ENCODE results near the gene KCTD20. TPM values are rescaled to one million over a fixed set of nuclear protein-coding genes. Genes with fewer than 3 reads are reported as not detected.

Gene KCTD20
- polyA plus RNA-seq, 1 donor (not counting 4 experiments of a cell fraction or from before 2014, with no cell fraction given), result 31.8 TPM

DNA sequence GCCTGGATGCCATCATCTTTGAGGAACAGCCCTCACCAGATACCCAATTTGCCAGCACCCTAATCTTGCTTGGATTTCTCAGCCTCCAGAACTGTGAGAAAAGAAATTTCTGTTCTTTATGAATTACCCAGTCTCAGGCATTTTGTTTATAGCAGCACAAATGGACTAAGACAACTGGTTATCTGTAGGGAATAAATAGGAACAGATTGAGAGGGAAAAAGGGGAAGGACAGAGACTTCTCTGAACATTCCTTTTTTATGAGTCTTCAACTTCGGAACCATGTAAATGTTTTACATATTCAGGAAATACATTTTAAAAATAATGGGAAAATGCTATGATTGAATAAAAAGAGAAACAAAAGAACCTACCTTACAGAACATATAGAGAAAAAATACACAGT is 20.9 kb downstream of the KCTD20 start:
- Histone ChIP-seq H3K27me3 (ENCODE audit: control insufficient read depth, extremely low read depth, insufficient read depth, low read length) (no peaks in the 10 kb centered on the region), H3K9me3 (ENCODE audit: control insufficient read depth, low read depth, low read length) (no peaks in the 10 kb centered on the region), H3K27ac (ENCODE audit: control insufficient read depth, insufficient read depth, low read length) (no peak overlapping the region), H3K9ac (ENCODE audit: control insufficient read depth, extremely low read depth, insufficient read depth, low read length) (no peak overlapping the region), H3K79me2 (ENCODE audit: control insufficient read depth, insufficient read depth, low read length) (peaks cover 35% of the 10 kb centered on the region), H4K20me1 (ENCODE audit: control insufficient read depth, extremely low read depth, insufficient read depth, low read length) (no peaks in the 10 kb centered on the region), H3K4me3 (ENCODE audit: control insufficient read depth in 2 of 3, extremely low read depth in 1 of 3, insufficient read depth in 2 of 3, low read depth in 1 of 3, low read length in 3 of 3) (no peak overlapping the region), H3K36me3 (ENCODE audit: control insufficient read depth in 2 of 2, extremely low read depth in 1 of 2, insufficient read depth in 2 of 2, low read length in 2 of 2) (no peaks in the 10 kb centered on the region), H2AFZ (ENCODE audit: control insufficient read depth, low read length) (no peak overlapping the region), H3K4me1 (ENCODE audit: control insufficient read depth, extremely low read depth, insufficient read depth, low read length) (no peaks in the 10 kb centered on the region), H3K9me1 (ENCODE audit: control insufficient read depth, extremely low read depth, insufficient read depth, low read length) (peaks cover 2% of the 10 kb centered on the region), H3K4me2 (ENCODE audit: control insufficient read depth, extremely low read depth, insufficient read depth, low read depth, low read length) (no peak overlapping the region)
- dilution Hi-C loops (cut with MboI; ENCODE audit: extremely low pct_ligation_motif_present, low sequenced_read_pairs), result no loop called here
- no peak for DNase-seq (ENCODE audit: low read depth, low spot score)
- FAIRE-seq, result no peak
- TF ChIP-seq, protein P1, sequence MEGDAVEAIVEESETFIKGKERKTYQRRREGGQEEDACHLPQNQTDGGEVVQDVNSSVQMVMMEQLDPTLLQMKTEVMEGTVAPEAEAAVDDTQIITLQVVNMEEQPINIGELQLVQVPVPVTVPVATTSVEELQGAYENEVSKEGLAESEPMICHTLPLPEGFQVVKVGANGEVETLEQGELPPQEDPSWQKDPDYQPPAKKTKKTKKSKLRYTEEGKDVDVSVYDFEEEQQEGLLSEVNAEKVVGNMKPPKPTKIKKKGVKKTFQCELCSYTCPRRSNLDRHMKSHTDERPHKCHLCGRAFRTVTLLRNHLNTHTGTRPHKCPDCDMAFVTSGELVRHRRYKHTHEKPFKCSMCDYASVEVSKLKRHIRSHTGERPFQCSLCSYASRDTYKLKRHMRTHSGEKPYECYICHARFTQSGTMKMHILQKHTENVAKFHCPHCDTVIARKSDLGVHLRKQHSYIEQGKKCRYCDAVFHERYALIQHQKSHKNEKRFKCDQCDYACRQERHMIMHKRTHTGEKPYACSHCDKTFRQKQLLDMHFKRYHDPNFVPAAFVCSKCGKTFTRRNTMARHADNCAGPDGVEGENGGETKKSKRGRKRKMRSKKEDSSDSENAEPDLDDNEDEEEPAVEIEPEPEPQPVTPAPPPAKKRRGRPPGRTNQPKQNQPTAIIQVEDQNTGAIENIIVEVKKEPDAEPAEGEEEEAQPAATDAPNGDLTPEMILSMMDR (optimal IDR thresholded peaks at IDR 0.05 in 1 of 3, IDR thresholded peaks at IDR 0.05 in 1 of 3, conservative IDR thresholded peaks at IDR 0.05 in 1 of 3; ENCODE audit: extremely low read depth in 1 of 3, insufficient read depth in 2 of 3, low read length in 3 of 3), result no peak
- TF ChIP-seq EZH2 (IDR thresholded peaks at IDR 0.05; ENCODE audit: low read length), result no peak

DNA sequence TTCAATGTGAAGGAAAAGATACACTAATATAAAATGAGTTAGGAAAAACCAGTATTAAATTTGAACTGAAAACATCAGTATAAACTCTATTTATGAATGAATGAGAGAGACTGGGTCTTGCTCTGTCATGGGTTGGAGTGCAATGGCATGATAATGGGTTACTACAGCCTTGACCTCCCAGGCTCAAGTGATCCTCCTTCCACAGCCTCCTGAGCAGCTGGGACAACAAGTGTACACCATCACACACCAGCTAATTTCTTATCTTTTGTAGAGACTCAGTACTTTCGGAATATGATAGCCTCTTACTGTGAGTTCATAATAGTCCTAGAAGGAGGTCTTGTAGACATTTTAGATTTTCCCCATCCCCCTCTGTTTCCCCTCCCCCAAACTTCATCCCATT is 21.4 kb downstream of the KCTD20 start:
- no peak overlapping the region for H3K27ac ChIP-seq (ENCODE audit: control insufficient read depth, insufficient read depth, low read length)
- H3K9me3 ChIP-seq (ENCODE audit: control insufficient read depth, low read depth, low read length), result no peaks in the 10 kb centered on the region
- TF ChIP-seq EZH2 (IDR thresholded peaks at IDR 0.05; ENCODE audit: low read length), result no peak
- TF ChIP-seq, protein P1 (optimal IDR thresholded peaks at IDR 0.05 in 1 of 3, IDR thresholded peaks at IDR 0.05 in 1 of 3, conservative IDR thresholded peaks at IDR 0.05 in 1 of 3; ENCODE audit: extremely low read depth in 1 of 3, insufficient read depth in 2 of 3, low read length in 3 of 3), result no peak
- H3K9me1 ChIP-seq (ENCODE audit: control insufficient read depth, extremely low read depth, insufficient read depth, low read length), result peaks cover 2% of the 10 kb centered on the region
- dilution Hi-C loops (cut with MboI; ENCODE audit: extremely low pct_ligation_motif_present, low sequenced_read_pairs), result no loop called here
- no peak for FAIRE-seq
- no peaks in the 10 kb centered on the region for H4K20me1 ChIP-seq (ENCODE audit: control insufficient read depth, extremely low read depth, insufficient read depth, low read length)
- no peak overlapping the region for H2AFZ ChIP-seq (ENCODE audit: control insufficient read depth, low read length)
- H3K27me3 ChIP-seq (ENCODE audit: control insufficient read depth, extremely low read depth, insufficient read depth, low read length), result no peaks in the 10 kb centered on the region
- no peak overlapping the region for H3K4me3 ChIP-seq (ENCODE audit: control insufficient read depth in 2 of 3, extremely low read depth in 1 of 3, insufficient read depth in 2 of 3, low read depth in 1 of 3, low read length in 3 of 3)
- H3K79me2 ChIP-seq (ENCODE audit: control insufficient read depth, insufficient read depth, low read length), result peaks cover 38% of the 10 kb centered on the region
- no peaks in the 10 kb centered on the region for H3K36me3 ChIP-seq (ENCODE audit: control insufficient read depth in 2 of 2, extremely low read depth in 1 of 2, insufficient read depth in 2 of 2, low read length in 2 of 2)
- H3K9ac ChIP-seq (ENCODE audit: control insufficient read depth, extremely low read depth, insufficient read depth, low read length), result no peak overlapping the region
- H3K4me1 ChIP-seq (ENCODE audit: control insufficient read depth, extremely low read depth, insufficient read depth, low read length), result no peaks in the 10 kb centered on the region
- DNase-seq (ENCODE audit: low read depth, low spot score), result no peak
- H3K4me2 ChIP-seq (ENCODE audit: control insufficient read depth, extremely low read depth, insufficient read depth, low read depth, low read length), result no peak overlapping the region
